Neural crest cell (in vitro differentiated cells): Measurements from ENCODE around the gene SPATA3. TPM values are rescaled to one million over a fixed set of nuclear protein-coding genes. Genes with fewer than 3 reads are reported as not detected.
"Not testable (repeated sequence)": the region's sequence is repeated elsewhere in the genome, so short reads cannot be mapped to it uniquely, and the experiment has no call there.

Experiments
- DNase-seq: peaks from one replicate; pipeline ENCODE4 v3.0.0; 2021; ENCODE audit warnings: low read depth, mixed read lengths, low spot score
- H3K27ac Mint-ChIP-seq: one replicate; pipeline ENCODE4 v1.8.0; 2021; ENCODE audit warnings: mild to moderate bottlenecking, mixed read lengths; ENCODE audit not compliant: unreplicated experiment
- H3K27me3 Mint-ChIP-seq: 2 replicates; pipeline ENCODE4 v1.8.0; 2021; ENCODE audit warnings: low read depth, mild to moderate bottlenecking, mixed read lengths
- H3K36me3 Mint-ChIP-seq: 2 replicates; pipeline ENCODE4 v1.8.0; 2021; ENCODE audit warnings: low read depth, mild to moderate bottlenecking, mixed read lengths
- H3K4me1 Mint-ChIP-seq: 2 replicates; pipeline ENCODE4 v1.8.0; 2021; ENCODE audit warnings: mixed read lengths
- H3K4me3 Mint-ChIP-seq: one replicate; pipeline ENCODE4 v1.8.0; 2021; ENCODE audit warnings: mild to moderate bottlenecking, mixed read lengths
- H3K9me3 Mint-ChIP-seq: 2 replicates; pipeline ENCODE4 v1.8.0; 2021; ENCODE audit warnings: mixed read lengths
- CTCF ChIP-seq: fragments of 200-600 bp; sonication (generic); conservative IDR thresholded peaks from 2 replicates; pipeline ENCODE4 v1.5.0; 2021; ENCODE audit warnings: antibody characterized with exemption, mild to moderate bottlenecking
- total RNA-seq: library from RNA; stranded (reverse); gene quantifications from 2 replicates; pipeline ENCODE4 v1.2.1, GENCODE V29; 2021

Gene SPATA3
- total RNA-seq, 1 donor from 2014 or later, result not detected

GRCh38 chr2:231000211-231000904 is 4.4 kb downstream of the SPATA3 start:
- Mint-ChIP-seq H3K4me3 (no peak overlapping the region), H3K4me1 (peaks cover under 1% of the 10 kb centered on the region), H3K27me3 (peaks cover 18% of the 10 kb centered on the region), H3K36me3 (peaks cover 7% of the 10 kb centered on the region), H3K27ac (no peak overlapping the region), H3K9me3 (peaks cover 8% of the 10 kb centered on the region)
- TF ChIP-seq CTCF, result no peak
- DNase-seq, result no peak

GRCh38 chr2:231001036-231001435 is 5.1 kb downstream of the SPATA3 start:
- H3K27ac Mint-ChIP-seq, result peak overlapping the region; percentile 32
- no peak for TF ChIP-seq CTCF
- peaks cover 16% of the 10 kb centered on the region for H3K27me3 Mint-ChIP-seq

GRCh38 chr2:231001921-231002320 is 6.0 kb downstream of the SPATA3 start:
- peaks cover 10% of the 10 kb centered on the region for H3K36me3 Mint-ChIP-seq
- TF ChIP-seq CTCF, result no peak
- no peak for DNase-seq
- H3K27ac Mint-ChIP-seq, result no peak overlapping the region
- H3K27me3 Mint-ChIP-seq, result peaks cover 16% of the 10 kb centered on the region
- peaks cover 3% of the 10 kb centered on the region for H3K4me1 Mint-ChIP-seq
- peaks cover 11% of the 10 kb centered on the region for H3K9me3 Mint-ChIP-seq
- H3K4me3 Mint-ChIP-seq, result no peak overlapping the region

More at GRCh38 chr2:231001036-231001435, 5.1 kb downstream of the SPATA3 start:
- Mint-ChIP-seq H3K4me1 (peaks cover 3% of the 10 kb centered on the region), H3K36me3 (peaks cover 10% of the 10 kb centered on the region), H3K9me3 (peaks cover 11% of the 10 kb centered on the region), H3K4me3 (no peak overlapping the region)
- no peak for DNase-seq

GRCh38 chr2:231002641-231003040 is 6.7 kb downstream of the SPATA3 start:
- H3K27ac Mint-ChIP-seq, result no peak overlapping the region
- no peak overlapping the region for H3K4me3 Mint-ChIP-seq
- H3K9me3 Mint-ChIP-seq, result peaks cover 11% of the 10 kb centered on the region
- TF ChIP-seq CTCF, result no peak
- peaks cover 10% of the 10 kb centered on the region for H3K36me3 Mint-ChIP-seq
- peaks cover 16% of the 10 kb centered on the region for H3K27me3 Mint-ChIP-seq
- no peak for DNase-seq
- peaks cover 3% of the 10 kb centered on the region for H3K4me1 Mint-ChIP-seq

GRCh38 chr2:231003186-231003585 is 7.3 kb downstream of the SPATA3 start:
- H3K27me3 Mint-ChIP-seq, result peaks cover 16% of the 10 kb centered on the region
- H3K36me3 Mint-ChIP-seq, result peaks cover 10% of the 10 kb centered on the region
- H3K27ac Mint-ChIP-seq, result no peak overlapping the region
- H3K4me3 Mint-ChIP-seq, result no peak overlapping the region
- peaks cover 11% of the 10 kb centered on the region for H3K9me3 Mint-ChIP-seq
- H3K4me1 Mint-ChIP-seq, result peaks cover 3% of the 10 kb centered on the region
- DNase-seq, result no peak
- no peak for TF ChIP-seq CTCF

GRCh38 chr2:231004930-231005329 is 9.0 kb downstream of the SPATA3 start:
- not testable (repeated sequence) for DNase-seq, H3K27me3 Mint-ChIP-seq, H3K27ac Mint-ChIP-seq, H3K4me1 Mint-ChIP-seq, H3K4me3 Mint-ChIP-seq
- peaks cover 11% of the 10 kb centered on the region for H3K9me3 Mint-ChIP-seq
- peaks cover 10% of the 10 kb centered on the region for H3K36me3 Mint-ChIP-seq
